ENCODE measurements around the gene CTPS1. TPM values are rescaled to one million over a fixed set of nuclear protein-coding genes. Genes with fewer than 3 reads are reported as not detected.

The CTPS1 gene, protein sequence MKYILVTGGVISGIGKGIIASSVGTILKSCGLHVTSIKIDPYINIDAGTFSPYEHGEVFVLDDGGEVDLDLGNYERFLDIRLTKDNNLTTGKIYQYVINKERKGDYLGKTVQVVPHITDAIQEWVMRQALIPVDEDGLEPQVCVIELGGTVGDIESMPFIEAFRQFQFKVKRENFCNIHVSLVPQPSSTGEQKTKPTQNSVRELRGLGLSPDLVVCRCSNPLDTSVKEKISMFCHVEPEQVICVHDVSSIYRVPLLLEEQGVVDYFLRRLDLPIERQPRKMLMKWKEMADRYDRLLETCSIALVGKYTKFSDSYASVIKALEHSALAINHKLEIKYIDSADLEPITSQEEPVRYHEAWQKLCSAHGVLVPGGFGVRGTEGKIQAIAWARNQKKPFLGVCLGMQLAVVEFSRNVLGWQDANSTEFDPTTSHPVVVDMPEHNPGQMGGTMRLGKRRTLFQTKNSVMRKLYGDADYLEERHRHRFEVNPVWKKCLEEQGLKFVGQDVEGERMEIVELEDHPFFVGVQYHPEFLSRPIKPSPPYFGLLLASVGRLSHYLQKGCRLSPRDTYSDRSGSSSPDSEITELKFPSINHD
- total RNA-seq = 15.2 and 50.4 TPM in 2 replicates

DNA sequence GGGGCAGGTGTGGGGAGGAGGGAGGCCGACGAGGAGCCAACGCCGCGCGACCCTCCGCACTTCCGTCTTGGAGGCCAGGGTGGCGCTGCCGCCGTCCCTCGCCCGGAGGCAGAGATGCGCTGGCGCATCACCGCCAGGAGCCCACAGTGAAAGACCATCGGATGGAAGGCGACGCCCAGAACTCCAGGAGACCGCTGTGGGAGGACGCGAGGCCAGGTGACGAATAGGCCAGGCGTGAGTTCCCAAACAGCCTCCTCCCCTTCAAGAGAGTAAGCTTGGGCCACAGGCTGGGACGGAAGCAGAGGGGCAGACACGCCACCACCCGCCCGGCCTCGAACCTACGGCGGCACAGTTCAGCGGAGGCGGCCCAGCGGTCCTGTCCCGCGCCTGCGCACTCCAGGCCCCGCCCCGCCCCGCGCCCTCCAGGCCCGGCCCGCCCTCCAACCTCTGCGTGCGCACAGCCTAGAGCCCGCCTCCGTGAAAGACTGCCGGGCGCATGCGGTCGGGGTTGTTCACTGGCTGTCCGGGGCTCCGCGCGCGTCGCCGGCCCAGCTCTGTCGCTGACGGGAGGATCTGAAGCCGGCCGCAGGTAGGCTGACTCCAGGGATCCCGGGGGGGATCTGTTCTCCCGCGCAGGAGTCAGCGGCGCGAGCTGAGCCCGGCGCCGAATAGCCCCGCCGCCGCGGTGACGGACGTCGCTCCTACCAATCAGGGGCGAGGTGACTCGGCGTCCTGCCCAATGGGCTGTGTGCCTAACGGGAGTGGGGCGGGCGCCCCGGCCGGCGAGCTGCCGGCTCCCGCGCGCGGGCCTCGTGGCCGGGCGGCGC is at the start of gene CTPS1:
Gene CTPS1 (plus strand): TSS at position 456 of the 827 bp plus-strand sequence. CDS start 3,595 bp downstream, outside the sequence.

DNA sequence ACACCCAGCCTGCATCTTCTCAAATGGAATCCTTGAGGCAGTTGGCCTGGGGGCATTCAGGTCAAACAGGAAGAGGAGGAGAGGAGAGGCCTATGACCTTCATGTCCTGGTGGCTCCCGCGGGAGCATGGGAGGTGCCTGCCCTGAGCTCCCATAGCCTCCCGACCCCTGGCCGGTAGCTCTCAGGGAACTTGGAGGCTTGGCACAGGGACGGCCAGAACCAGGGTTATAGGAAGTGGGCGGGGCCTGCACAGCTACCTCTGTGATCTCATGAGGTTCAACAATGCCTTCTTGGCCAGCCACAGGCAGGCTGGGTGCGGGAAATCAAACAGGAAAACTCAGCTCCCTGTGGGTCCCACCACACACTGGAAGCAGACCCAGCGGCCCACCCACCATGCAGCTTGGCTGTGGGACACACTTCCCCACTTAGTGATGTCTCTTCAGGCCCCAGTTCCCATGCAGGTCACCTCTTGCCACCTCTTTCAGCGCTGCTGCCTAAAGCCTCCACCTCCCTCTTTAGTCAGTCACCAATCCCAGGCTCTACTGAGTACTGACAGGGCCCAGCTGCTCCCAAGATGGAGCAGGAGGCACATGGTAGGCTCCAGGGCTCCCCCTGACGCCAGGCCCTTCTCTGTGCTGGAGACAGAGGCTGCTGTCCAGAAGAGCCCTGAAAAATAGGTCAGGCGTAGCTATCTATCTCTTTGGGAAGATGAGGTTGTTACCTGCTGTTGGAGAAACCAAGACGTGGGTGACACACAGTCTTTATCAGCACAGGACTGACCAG is 42.2 kb downstream of the CTPS1 start, which contains the start of gene SLFNL1:
Gene SLFNL1 (minus strand): TSS at position 200 of the 783 bp plus-strand sequence. CDS start 1,065 bp downstream, outside the sequence.

Other genes starting within 250 kb of the CTPS1 start
- 0.19 and 0.28 TPM in 2 replicates for gene KCNQ4, start 195.9 kb upstream of the CTPS1 start, total RNA-seq
- 1.9 and 2.3 TPM in 2 replicates for gene CITED4, start 117.3 kb upstream of the CTPS1 start, total RNA-seq
- gene SLFNL1, start 42.0 kb downstream of the CTPS1 start, total RNA-seq = under 0.01 and 0.28 TPM in 2 replicates